C4-2B (cell line): Measurements from ENCODE around the gene LFNG.

Source experiments
- H3K27ac ChIP-seq: fragments of 450-650 bp; 2 replicates; pipeline ENCODE4 v1.5.1; 2017
- CTCF ChIP-seq: fragments of 450-650 bp; conservative IDR thresholded peaks from 2 replicates; pipeline ENCODE4 v1.5.1; 2017; ENCODE audit warnings: mild to moderate bottlenecking
- ZFX ChIP-seq: fragments of 450-650 bp; IDR thresholded peaks from 2 replicates; pipeline ENCODE4 v1.6.1; 2017

LFNG gene

GRCh38 chr7:2572101-2572842 is 52.7 kb downstream of the LFNG start:
- no peak overlapping the region for H3K27ac ChIP-seq

GRCh38 chr7:2573761-2574160 is 54.2 kb downstream of the LFNG start:
- no peak overlapping the region for H3K27ac ChIP-seq
- TF ChIP-seq CTCF (no peak), ZFX (no peak)

More at GRCh38 chr7:2572101-2572842, 52.7 kb downstream of the LFNG start:
- no peak for TF ChIP-seq ZFX
- TF ChIP-seq CTCF, result no peak

- no peak overlapping the region for H3K27ac ChIP-seq
- TF ChIP-seq CTCF (no peak), ZFX (no peak)
Observed at GRCh38 chr7:2575046-2575732, 55.6 kb downstream of the LFNG start.

GRCh38 chr7:2575733-2576340 is 56.3 kb downstream of the LFNG start:
- TF ChIP-seq CTCF, result no peak
- TF ChIP-seq ZFX, result no peak

GRCh38 chr7:2576742-2577491 is 57.3 kb downstream of the LFNG start:
- H3K27ac ChIP-seq, result no peak overlapping the region
- no peak for TF ChIP-seq CTCF
- TF ChIP-seq ZFX, result no peak

More at GRCh38 chr7:2575733-2576340, 56.3 kb downstream of the LFNG start:
- H3K27ac ChIP-seq, result no peak overlapping the region
